ENCODE results near the gene GLDN. TPM values are rescaled to one million over a fixed set of nuclear protein-coding genes. Genes with fewer than 3 reads are reported as not detected.

GLDN gene
- not detected in 2 replicates for total RNA-seq (2014; rRNA removed; shearing (Covaris generic))
- not detected in 2 replicates for polyA plus RNA-seq (2015; cell fraction: cytosol; rRNA removed)
- not detected in 2 replicates for polyA plus RNA-seq (2015; cell fraction: nucleus; rRNA removed)

DNA sequence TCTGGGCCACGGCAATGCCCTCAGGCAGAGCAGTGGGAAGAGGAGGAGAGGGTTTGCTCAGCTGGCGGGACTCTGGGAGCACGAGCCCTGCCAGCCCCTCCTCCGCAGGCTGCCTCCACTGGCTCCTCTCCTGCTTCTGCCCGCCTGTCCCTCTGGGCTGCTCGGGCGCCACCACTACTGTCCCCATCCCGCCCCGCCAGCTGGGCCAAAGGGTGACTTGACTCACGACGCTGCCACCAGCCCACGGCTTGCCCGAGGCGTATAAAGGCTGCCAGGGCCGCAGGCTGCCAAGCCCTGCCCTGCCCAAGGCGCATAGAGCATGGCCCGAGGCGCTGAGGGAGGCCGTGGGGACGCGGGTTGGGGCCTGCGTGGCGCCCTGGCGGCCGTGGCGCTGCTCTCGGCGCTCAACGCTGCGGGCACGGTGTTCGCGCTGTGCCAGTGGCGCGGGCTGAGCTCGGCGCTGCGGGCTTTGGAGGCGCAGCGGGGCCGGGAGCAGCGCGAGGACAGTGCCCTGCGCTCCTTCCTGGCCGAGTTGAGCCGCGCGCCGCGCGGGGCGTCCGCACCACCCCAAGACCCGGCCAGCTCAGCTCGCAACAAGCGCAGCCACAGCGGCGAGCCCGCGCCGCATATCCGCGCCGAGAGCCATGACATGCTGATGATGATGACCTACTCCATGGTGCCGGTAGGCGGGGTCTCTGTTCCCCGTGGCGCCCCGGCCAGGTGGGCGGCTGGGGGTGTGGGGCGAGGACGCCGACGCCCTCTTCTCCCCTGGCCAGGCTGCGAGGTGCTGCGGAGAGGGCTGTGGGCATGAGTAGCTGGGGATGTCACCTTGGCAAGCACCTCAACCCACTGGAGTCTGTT is at the start of gene GLDN:
TSS of gene GLDN (plus strand) at position 290 of the 861 bp plus-strand sequence. CDS start at position 320, 30 bp downstream.
- in situ Hi-C loops (cut with HindIII; ENCODE audit: low pct_unique_long_range_greater_than_20kb, low sequenced_read_pairs) = no loop called here
- no peak for DNase-seq (ENCODE audit: low read depth, low spot score)

DNA sequence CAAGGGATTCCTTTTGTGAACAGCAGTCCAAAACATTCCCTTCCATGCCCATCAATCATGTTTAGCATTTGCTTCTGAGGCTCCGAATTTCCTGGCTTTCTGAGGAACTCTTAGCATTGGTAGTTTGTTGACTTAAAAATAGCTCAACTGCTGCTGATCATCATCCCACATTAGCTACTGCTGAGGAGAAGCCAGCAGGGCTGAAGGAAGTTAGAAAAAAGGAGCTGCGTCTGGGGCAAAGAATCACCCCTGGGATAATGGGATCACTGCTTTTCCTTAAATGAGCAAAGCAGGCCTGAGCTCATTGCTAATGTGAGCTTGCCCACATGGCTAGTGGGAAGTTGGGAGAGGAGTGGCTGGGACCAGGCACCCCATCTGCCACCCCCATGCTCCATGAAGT is 42.8 kb upstream of the GLDN start:
- in situ Hi-C loops (cut with HindIII; ENCODE audit: low pct_unique_long_range_greater_than_20kb, low sequenced_read_pairs) = no loop called here
- no peak for DNase-seq (ENCODE audit: low read depth, low spot score)

DNA sequence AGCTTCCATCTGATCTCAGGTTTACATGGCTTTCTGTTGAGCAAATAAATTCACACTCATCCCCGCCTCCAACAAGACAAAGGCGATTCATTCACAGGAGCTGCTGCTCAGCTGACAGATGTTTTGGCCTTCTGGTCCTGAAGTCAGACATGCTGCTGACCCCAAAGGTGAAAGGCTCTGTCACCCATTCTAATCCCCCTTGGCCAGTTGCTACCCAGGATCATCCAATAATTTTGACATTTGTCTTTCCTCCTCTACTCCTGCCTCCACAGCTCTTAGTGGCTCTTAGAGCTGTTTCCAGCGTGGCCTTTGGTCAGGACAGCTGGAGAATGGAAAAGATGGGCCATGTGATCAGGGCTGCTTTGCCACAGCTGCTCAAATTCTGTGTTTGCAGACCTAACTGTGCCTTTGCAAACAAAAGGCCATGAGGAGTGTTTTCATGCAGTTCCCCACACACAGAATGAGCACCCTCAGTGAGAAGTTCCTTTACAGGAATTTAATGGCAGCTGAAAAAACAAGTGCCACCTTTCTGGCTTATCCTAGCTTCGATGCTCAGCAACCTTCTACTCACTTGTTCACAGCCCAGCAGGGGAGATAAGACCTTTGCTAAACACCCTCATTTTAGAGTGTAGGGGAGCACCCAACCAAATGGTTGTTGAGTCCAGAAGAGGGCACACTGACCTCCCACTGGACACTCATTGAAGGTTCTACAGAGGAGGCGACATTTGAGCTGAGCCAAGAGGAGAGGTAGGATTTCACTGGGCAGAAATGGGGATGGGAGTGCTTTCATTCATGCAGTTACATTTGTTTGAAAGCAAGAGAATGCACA is 42.1 kb upstream of the GLDN start:
- in situ Hi-C loops (cut with HindIII; ENCODE audit: low pct_unique_long_range_greater_than_20kb, low sequenced_read_pairs) = no loop called here
- no peak for DNase-seq (ENCODE audit: low read depth, low spot score)

DNA sequence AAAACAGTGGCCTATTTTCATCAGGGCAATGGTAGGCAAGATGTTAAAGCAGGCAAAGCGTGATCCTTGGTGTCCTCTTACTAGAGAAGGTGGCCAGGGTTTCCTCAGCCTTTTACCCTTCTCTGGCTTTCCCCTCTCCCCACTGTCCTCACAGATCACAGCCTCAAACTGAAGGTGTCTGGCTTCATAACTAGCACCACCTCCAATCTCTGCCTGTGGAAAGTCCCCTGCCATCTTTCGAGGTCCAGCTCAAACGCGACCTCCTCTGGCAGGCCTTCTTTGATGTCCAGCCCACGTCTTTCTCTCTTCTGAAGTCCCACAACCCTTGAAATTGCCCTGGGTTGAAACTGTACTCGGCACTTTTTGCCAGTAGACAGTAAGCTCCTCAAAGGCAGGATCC is 39.0 kb upstream of the GLDN start:
- in situ Hi-C loops (cut with HindIII; ENCODE audit: low pct_unique_long_range_greater_than_20kb, low sequenced_read_pairs) = no loop called here
- no peak for DNase-seq (ENCODE audit: low read depth, low spot score)

DNA sequence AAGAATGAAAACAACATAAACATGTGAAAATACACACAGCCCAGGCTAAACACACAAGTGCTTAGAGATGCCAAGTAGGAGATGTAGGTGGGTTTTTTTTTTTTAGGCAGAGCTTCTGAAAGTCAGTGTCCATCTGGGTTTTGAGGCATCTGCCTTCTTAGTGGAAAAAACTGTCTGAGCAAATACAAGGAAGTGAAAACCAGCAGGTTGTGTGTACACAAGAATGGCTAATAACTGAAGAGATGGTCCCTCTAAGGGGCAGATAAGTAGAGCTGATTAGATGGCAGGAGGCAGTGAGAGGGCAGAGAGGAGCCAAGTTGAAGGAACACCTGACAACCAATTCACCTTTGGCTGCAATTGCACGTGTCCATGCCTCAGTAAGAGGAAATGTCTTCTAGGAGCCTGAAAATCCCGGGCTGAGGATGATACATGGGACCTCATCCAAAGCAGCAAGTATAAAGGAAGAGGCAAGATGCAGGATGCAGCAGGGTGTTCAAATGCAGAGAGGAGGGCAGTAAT is 37.9 kb upstream of the GLDN start:
- no peak for DNase-seq (ENCODE audit: low read depth, low spot score)
- in situ Hi-C loops (cut with HindIII; ENCODE audit: low pct_unique_long_range_greater_than_20kb, low sequenced_read_pairs) = no loop called here

DNA sequence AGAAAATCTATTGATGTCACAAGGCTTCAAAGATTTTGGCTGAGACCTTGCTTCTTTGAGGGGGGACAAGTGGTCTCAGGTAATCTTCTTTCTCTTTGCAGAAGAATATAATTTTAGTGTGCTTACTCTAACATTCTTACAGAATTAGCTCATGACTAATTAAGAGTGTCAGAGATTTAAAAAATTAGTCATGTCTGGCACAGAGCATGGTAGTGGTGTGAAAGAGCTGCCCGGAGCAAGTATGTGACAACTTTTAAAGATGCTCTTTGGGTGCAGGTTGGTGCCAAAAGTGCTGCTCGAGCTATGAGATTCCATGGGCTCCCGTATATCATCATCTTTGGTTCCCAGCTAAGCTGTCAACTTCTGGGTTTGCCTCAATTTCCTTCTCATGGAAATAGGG is 34.1 kb upstream of the GLDN start:
- DNase-seq (ENCODE audit: low read depth, low spot score) = no peak
- in situ Hi-C loops (cut with HindIII; ENCODE audit: low pct_unique_long_range_greater_than_20kb, low sequenced_read_pairs) = no loop called here

DNA sequence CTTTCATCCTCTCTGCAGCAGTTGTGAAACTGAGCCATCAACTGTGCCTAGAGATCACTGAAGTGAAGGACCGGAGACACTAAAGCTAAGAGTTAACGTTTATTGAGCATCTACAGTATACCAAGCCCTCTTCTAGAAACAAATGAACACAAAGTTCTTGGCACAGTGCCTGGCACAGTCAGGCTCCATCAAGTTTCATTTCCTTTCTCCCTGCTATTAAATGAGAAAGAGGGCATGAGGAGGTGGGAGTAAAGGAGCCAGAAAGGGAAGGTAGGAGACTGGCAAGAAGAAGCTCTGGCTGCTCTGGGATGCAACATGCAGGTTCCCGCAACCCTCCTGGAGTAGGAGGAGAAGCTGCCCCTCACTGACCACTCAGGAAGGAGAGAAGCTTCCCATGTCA is 33.6 kb upstream of the GLDN start:
- in situ Hi-C loops (cut with HindIII; ENCODE audit: low pct_unique_long_range_greater_than_20kb, low sequenced_read_pairs) = no loop called here
- DNase-seq (ENCODE audit: low read depth, low spot score) = no peak

DNA sequence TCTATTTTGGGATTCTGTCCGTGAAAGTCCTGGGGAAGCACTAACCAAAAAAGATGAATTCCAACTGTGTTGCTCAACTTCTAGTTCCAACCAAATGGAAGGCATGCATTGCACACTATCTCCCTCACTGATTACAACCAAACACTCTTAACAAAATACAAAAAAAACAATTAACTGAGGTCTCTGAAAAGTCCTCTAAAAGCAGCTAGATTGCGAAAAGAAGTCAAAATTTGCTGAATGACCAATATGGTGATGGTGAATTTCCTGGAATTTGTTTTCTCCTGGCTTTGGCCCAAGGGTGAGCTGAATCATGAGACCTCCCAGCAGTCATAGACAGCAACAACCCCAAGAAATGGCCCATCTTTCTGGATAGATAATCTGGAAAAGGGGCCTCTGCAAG is 31.4 kb upstream of the GLDN start:
- in situ Hi-C loops (cut with HindIII; ENCODE audit: low pct_unique_long_range_greater_than_20kb, low sequenced_read_pairs) = no loop called here
- no peak for DNase-seq (ENCODE audit: low read depth, low spot score)

DNA sequence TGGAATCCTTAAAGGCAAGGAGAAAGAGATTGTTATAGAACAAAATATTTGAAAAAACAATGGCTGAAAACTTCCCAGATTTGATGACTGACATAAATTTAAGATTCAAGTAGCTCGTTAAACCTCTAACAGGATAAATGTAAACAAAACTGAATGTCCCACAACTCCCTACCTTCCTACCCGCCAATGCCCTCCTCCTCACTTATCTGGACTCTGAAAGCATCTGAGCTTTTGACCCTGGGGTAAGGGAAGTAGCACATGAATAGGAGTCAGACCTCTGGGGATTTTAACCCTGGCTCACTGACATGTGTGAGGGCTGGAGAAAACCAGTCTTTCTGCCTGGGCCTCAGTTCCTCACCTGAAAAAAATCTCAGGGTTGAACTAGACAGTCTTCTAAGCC is 29.9 kb upstream of the GLDN start:
- in situ Hi-C loops (cut with HindIII; ENCODE audit: low pct_unique_long_range_greater_than_20kb, low sequenced_read_pairs) = no loop called here
- DNase-seq (ENCODE audit: low read depth, low spot score) = peak; percentile 8

DNA sequence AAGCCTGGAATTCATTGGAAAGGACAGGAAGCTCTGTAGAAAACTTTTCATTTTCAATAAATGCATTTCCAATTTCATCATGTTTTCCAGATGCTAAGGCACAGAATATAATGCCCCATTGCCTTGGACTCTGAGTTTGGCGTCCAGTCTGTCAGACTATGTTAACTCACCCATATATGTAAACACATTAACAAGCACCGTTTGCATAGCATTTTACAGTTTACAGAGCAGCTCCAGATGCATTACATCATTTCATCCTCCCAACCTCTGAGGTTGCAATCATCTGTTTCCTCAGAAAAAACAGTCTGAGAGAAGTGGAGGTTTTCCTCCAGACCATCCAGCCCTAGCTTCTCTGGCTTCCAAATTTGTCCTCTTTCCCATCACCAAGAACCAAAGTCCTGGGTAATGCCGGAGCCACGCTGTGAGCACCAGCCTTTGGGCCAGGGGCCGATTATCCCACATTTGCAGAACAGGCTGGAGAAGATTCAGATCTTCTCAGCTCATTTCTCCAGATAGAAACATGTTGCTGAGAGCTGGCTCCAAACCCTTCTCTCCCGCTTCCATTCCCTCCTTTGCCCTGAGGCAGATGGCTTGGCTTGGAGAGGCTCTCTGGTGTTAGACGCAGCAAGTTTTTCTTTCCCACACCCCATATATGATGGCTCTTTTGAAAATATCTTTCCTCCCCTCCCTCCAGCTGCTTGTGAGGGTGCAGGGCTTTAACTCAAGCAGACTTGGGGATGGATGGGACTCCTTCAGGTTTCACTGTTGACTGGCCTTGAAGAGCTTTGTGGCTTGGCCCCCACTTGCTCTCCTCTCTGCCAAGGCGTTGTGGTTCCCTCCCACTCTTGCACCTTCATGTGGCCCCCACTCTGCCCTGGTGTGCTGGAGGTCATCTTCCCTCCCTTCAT is 29.0 kb upstream of the GLDN start:
- in situ Hi-C loops (cut with HindIII; ENCODE audit: low pct_unique_long_range_greater_than_20kb, low sequenced_read_pairs) = no loop called here
- no peak for DNase-seq (ENCODE audit: low read depth, low spot score)

DNA sequence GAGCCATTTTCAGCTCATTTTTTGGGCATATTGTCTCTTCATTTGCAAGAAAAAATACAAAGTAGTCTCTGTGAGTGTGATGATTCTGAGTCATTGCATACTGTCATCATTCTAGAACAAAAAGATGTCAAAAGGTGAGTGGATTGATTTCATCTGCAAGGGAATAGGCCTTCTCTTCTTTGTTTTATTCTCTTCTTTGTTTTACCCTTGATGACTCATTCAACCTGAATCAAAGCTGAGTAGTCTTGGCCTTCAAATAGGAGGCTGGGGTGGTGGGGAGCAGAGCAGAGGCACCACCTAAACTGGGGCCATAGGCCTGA is 28.4 kb upstream of the GLDN start:
- no peak for DNase-seq (ENCODE audit: low read depth, low spot score)
- in situ Hi-C loops (cut with HindIII; ENCODE audit: low pct_unique_long_range_greater_than_20kb, low sequenced_read_pairs) = no loop called here

DNA sequence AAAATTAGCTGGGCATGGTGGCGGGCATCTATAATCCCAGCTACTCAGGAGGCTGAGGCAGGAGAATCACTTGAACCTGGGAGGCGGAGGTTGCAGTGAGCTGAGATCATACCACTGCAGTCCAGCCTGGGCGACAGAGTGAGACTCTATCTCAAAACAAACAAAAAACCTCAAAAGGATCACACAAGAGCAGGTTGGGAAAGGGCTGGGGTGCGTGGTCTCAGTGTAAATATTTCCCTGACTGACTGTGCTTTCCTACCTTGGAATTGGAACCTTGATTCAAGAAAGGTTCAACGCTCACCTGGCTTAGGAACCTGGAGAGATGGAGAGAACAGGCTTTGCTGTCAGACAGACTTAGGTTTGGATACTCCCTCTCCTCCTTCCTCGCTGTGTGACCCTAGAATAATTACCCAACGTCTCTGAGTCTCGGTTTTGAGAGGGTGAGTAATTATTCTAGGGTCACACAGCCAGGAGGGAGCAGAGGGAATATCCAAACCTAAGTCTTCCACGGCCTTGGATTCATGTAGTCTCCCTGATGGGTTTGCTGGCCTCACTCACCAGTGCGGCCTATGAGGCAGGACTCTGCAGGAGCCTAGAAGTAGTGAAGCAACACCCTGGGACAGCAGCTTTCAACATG is 27.7 kb upstream of the GLDN start:
- in situ Hi-C loops (cut with HindIII; ENCODE audit: low pct_unique_long_range_greater_than_20kb, low sequenced_read_pairs) = no loop called here
- no peak for DNase-seq (ENCODE audit: low read depth, low spot score)

DNA sequence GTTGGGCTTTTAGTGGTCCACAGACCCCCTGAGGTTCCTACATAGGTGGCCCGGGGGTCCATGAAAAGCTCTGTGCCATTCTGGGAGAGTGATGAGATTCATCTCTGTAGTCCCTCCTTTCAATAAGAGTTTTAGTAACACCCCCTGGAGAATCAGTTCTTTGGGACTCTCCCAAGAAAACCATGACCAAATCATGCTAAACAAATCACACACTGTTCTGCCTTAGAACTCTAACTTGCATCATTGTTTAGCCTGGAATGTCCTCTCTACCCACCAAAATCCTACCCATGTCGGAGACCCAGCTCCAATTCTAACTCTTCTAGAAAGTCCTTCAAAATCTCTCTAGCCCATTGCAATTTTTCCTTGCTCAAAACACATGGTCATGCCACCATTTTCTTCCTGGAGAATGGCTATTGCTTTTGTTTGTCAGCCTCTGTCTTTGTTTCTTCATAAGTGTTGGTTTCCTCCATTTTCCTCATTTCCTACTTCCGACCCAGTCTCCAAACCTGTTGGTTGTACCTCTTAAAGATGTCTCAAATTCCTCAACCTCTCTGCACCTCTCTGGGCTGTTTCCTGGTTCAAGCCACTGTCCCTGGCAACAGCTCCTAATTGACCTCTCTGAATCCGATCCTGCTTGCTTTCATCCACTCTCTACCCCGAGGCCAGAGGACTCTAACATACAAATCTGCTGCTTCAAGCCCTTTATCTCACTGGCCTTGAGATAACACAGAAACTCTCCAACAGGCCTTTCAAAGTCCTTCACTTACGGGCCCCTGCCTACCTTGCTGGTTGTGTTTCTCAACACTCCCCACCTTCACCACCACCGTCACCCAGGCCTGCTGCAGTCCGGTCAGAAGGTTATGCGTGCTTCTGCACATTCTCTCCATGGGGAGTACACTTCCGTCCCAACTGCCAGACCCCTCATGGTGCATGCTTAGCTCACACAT is 26.8 kb upstream of the GLDN start:
- in situ Hi-C loops (cut with HindIII; ENCODE audit: low pct_unique_long_range_greater_than_20kb, low sequenced_read_pairs) = no loop called here
- DNase-seq (ENCODE audit: low read depth, low spot score) = peak; percentile 43

DNA sequence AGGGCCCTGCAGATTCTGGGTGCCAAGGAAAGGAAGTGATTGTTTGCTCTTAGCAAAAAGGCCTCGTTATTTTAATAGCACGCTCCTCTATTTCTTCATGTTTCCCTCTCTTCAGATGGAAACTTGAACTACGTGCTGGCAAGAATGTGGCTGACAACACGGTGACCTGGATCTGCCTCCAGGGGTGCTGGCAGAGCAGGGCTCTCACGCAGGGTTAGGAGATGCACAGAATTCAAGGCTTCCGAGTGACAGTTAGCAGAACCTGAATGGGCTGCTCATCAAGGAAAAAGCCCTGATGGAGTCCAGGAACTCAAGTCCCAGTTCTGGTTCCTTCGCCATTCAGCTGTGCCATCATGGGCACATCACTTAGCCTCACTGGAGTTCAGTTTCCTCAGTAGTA is 25.7 kb upstream of the GLDN start:
- no peak for DNase-seq (ENCODE audit: low read depth, low spot score)
- in situ Hi-C loops (cut with HindIII; ENCODE audit: low pct_unique_long_range_greater_than_20kb, low sequenced_read_pairs) = no loop called here

DNA sequence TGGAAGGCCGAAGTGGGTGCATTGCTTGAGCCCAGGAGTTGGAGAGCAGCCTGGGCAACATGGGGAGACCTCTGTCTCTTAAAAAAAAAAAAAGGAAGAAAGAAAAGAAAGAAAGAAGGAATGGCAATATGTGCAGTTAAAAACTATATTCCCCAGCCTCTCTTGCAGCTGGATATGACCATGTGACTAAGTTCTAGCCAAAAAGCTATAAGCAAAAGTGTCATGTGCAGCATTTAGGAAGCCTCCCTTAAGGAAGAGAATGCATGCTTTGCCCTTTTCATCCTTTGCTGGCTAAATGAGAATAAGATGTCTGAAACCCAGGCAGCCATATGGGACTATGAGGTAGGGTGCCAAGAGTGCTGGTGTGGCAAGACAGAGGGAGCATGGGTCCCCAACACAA is 24.8 kb upstream of the GLDN start:
- in situ Hi-C loops (cut with HindIII; ENCODE audit: low pct_unique_long_range_greater_than_20kb, low sequenced_read_pairs) = no loop called here
- no peak for DNase-seq (ENCODE audit: low read depth, low spot score)
